HL-60 (cell line): ENCODE data around the gene CCDC190.

ENCODE experiments used
- GABPA ChIP-seq: IDR thresholded peaks from 2 replicates; pipeline ENCODE4 v1.6.1; 2012; ENCODE audit warnings: low read depth
- POLR2AphosphoS5 ChIP-seq: IDR thresholded peaks from 2 replicates; pipeline ENCODE4 v1.6.1; 2012; ENCODE audit warnings: low read depth
- TF ChIP-seq, protein P1 (sequence below): IDR thresholded peaks from 2 replicates; pipeline ENCODE4 v1.6.1; 2012; ENCODE audit warnings: low read depth; ENCODE audit not compliant: insufficient replicate concordance
- TF ChIP-seq, protein P2 (sequence below): IDR thresholded peaks from one replicate; pipeline ENCODE4 v1.5.1; 2011; ENCODE audit warnings: low read length, control low read depth, inconsistent platforms; ENCODE audit not compliant: insufficient read depth

GRCh38 chr1:162823231-162823630 is 37.7 kb downstream of the CCDC190 start:
- TF ChIP-seq, protein P1, sequence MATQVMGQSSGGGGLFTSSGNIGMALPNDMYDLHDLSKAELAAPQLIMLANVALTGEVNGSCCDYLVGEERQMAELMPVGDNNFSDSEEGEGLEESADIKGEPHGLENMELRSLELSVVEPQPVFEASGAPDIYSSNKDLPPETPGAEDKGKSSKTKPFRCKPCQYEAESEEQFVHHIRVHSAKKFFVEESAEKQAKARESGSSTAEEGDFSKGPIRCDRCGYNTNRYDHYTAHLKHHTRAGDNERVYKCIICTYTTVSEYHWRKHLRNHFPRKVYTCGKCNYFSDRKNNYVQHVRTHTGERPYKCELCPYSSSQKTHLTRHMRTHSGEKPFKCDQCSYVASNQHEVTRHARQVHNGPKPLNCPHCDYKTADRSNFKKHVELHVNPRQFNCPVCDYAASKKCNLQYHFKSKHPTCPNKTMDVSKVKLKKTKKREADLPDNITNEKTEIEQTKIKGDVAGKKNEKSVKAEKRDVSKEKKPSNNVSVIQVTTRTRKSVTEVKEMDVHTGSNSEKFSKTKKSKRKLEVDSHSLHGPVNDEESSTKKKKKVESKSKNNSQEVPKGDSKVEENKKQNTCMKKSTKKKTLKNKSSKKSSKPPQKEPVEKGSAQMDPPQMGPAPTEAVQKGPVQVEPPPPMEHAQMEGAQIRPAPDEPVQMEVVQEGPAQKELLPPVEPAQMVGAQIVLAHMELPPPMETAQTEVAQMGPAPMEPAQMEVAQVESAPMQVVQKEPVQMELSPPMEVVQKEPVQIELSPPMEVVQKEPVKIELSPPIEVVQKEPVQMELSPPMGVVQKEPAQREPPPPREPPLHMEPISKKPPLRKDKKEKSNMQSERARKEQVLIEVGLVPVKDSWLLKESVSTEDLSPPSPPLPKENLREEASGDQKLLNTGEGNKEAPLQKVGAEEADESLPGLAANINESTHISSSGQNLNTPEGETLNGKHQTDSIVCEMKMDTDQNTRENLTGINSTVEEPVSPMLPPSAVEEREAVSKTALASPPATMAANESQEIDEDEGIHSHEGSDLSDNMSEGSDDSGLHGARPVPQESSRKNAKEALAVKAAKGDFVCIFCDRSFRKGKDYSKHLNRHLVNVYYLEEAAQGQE = no peak
- TF ChIP-seq, protein P2, sequence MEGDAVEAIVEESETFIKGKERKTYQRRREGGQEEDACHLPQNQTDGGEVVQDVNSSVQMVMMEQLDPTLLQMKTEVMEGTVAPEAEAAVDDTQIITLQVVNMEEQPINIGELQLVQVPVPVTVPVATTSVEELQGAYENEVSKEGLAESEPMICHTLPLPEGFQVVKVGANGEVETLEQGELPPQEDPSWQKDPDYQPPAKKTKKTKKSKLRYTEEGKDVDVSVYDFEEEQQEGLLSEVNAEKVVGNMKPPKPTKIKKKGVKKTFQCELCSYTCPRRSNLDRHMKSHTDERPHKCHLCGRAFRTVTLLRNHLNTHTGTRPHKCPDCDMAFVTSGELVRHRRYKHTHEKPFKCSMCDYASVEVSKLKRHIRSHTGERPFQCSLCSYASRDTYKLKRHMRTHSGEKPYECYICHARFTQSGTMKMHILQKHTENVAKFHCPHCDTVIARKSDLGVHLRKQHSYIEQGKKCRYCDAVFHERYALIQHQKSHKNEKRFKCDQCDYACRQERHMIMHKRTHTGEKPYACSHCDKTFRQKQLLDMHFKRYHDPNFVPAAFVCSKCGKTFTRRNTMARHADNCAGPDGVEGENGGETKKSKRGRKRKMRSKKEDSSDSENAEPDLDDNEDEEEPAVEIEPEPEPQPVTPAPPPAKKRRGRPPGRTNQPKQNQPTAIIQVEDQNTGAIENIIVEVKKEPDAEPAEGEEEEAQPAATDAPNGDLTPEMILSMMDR = no peak
- TF ChIP-seq POLR2AphosphoS5 (no peak), GABPA (no peak)
